ENCODE data around the gene C2orf76.

The C2orf76 gene

GRCh38 chr2:119253760-119254600 is 112.7 kb downstream of the C2orf76 start:
- 91% methylated on average over 11 of the region's 14 CpGs for WGBS (ENCODE audit: insufficient coverage)

GRCh38 chr2:119253114-119253702 is 113.4 kb downstream of the C2orf76 start:
- no peaks in the 10 kb centered on the region for H3K9me3 ChIP-seq (ENCODE audit: control extremely low read depth in 1 of 5, control insufficient read depth in 4 of 5, insufficient read depth in 2 of 5, low read depth in 1 of 5, low read length in 4 of 5)
- no CpG with 5 or more reads among the region's 2 CpGs for WGBS (ENCODE audit: insufficient coverage)
- no peaks in the 10 kb centered on the region for H3K27me3 ChIP-seq (replicated peaks in 2 of 5; ENCODE audit: control insufficient read depth in 4 of 5, insufficient read depth in 5 of 5, low read length in 4 of 5)
- no peak overlapping the region for H3K4me3 ChIP-seq (ENCODE audit: control insufficient read depth in 1 of 7, extremely low read depth in 1 of 7, insufficient read depth in 4 of 7, low read depth in 2 of 7, low read length in 6 of 7)
- H3K4me1 ChIP-seq (ENCODE audit: control extremely low read depth in 1 of 4, control insufficient read depth in 4 of 4, insufficient read depth in 4 of 4, low read length in 3 of 4), result no peaks in the 10 kb centered on the region
- H3K27ac ChIP-seq (ENCODE audit: insufficient read depth in 1 of 2, low read depth in 1 of 2, low read length in 2 of 2, poor library complexity in 1 of 2, severe bottlenecking in 2 of 2), result no peak overlapping the region
- peaks cover 0 to 70% (median 3%) of the 10 kb centered on the region in 4 experiments for H3K36me3 ChIP-seq (ENCODE audit: control insufficient read depth in 4 of 4, insufficient read depth in 4 of 4, low read length in 3 of 4)
- DNase-seq, result no peak
- CTCF ChIA-PET, result no interaction called here
- POLR2A ChIA-PET, result interaction anchor here (0.7 kb wide), 1 partner anchor 199 kb away, joined by 3 read pairs; no protein-coding TSS in a partner anchor

More at GRCh38 chr2:119253760-119254600, 112.7 kb downstream of the C2orf76 start:
- Histone ChIP-seq H3K9me3 (ENCODE audit: control extremely low read depth in 1 of 5, control insufficient read depth in 4 of 5, insufficient read depth in 2 of 5, low read depth in 1 of 5, low read length in 4 of 5) (no peaks in the 10 kb centered on the region), H3K4me3 (ENCODE audit: control insufficient read depth in 1 of 7, extremely low read depth in 1 of 7, insufficient read depth in 4 of 7, low read depth in 2 of 7, low read length in 6 of 7) (no peak overlapping the region), H3K4me1 (ENCODE audit: control extremely low read depth in 1 of 4, control insufficient read depth in 4 of 4, insufficient read depth in 4 of 4, low read length in 3 of 4) (no peaks in the 10 kb centered on the region), H3K27ac (ENCODE audit: insufficient read depth in 1 of 2, low read depth in 1 of 2, low read length in 2 of 2, poor library complexity in 1 of 2, severe bottlenecking in 2 of 2) (no peak overlapping the region), H3K27me3 (replicated peaks in 2 of 5; ENCODE audit: control insufficient read depth in 4 of 5, insufficient read depth in 5 of 5, low read length in 4 of 5) (no peaks in the 10 kb centered on the region), H3K36me3 (ENCODE audit: control insufficient read depth in 4 of 4, insufficient read depth in 4 of 4, low read length in 3 of 4) (peaks cover 0 to 62% (median 3%) of the 10 kb centered on the region in 4 experiments)
- no peak for DNase-seq
- CTCF ChIA-PET, result no interaction called here
- POLR2A ChIA-PET, result no interaction called here

Data from common myeloid progenitor, CD34-positive (primary cell).